Inflammatory macrophage (primary cell): ENCODE data around the gene LRP1B.

ENCODE experiments used
- DNase-seq, 2 donors: peaks; one replicate each; pipeline ENCODE4 v3.0.0-alpha.2; 2020 to 2022

The LRP1B gene

GRCh38 chr2:141741652-141742051, 389.2 kb downstream of the LRP1B start:
- no peak for DNase-seq

GRCh38 chr2:141737492-141738255, 393.1 kb downstream of the LRP1B start:
- no peak for DNase-seq

- DNase-seq: no peak
Measured at GRCh38 chr2:141736466-141736865, 394.4 kb downstream of the LRP1B start.

GRCh38 chr2:141728886-141729285, 401.9 kb downstream of the LRP1B start:
- no peak for DNase-seq

- no peak for DNase-seq
Measured at GRCh38 chr2:141728142-141728541, 402.7 kb downstream of the LRP1B start.

GRCh38 chr2:141724426-141724825, 406.4 kb downstream of the LRP1B start:
- DNase-seq: no peak

- DNase-seq: no peak
Measured at GRCh38 chr2:141723814-141724213, 407.0 kb downstream of the LRP1B start.

- no peak for DNase-seq
Measured at GRCh38 chr2:141720476-141720875, 410.3 kb downstream of the LRP1B start.

GRCh38 chr2:141714496-141714895, 416.3 kb downstream of the LRP1B start:
- no peak for DNase-seq

- no peak for DNase-seq
Measured at GRCh38 chr2:141711627-141712026, 419.2 kb downstream of the LRP1B start.

- DNase-seq: no peak
Measured at GRCh38 chr2:141710589-141711239, 420.1 kb downstream of the LRP1B start.

- no peak for DNase-seq
Measured at GRCh38 chr2:141709756-141710155, 421.1 kb downstream of the LRP1B start.

GRCh38 chr2:141707486-141707885, 423.3 kb downstream of the LRP1B start:
- no peak for DNase-seq

GRCh38 chr2:141704541-141704940, 426.3 kb downstream of the LRP1B start:
- no peak for DNase-seq

- DNase-seq: no peak
Measured at GRCh38 chr2:141703501-141703900, 427.3 kb downstream of the LRP1B start.

- DNase-seq: no peak
Measured at GRCh38 chr2:141701618-141702017, 429.2 kb downstream of the LRP1B start.

GRCh38 chr2:141699573-141699972, 431.2 kb downstream of the LRP1B start:
- no peak for DNase-seq

GRCh38 chr2:141698500-141698899, 432.3 kb downstream of the LRP1B start:
- no peak for DNase-seq

GRCh38 chr2:141697035-141697434, 433.8 kb downstream of the LRP1B start:
- no peak for DNase-seq

- no peak for DNase-seq
Measured at GRCh38 chr2:141694180-141694579, 436.6 kb downstream of the LRP1B start.

GRCh38 chr2:141692829-141693228, 438.0 kb downstream of the LRP1B start:
- no peak for DNase-seq

GRCh38 chr2:141676139-141676538, 454.7 kb downstream of the LRP1B start:
- no peak for DNase-seq

- DNase-seq: no peak
Measured at GRCh38 chr2:141666191-141666590, 464.6 kb downstream of the LRP1B start.

GRCh38 chr2:141660232-141660631, 470.6 kb downstream of the LRP1B start:
- DNase-seq: no peak
